GM23338 (cell line): ENCODE results near the gene MTCH2. TPM values are rescaled to one million over a fixed set of nuclear protein-coding genes. Genes with fewer than 3 reads are reported as not detected.

Experiments
- ATAC-seq: fragments of 200-7000 bp; cut with Tn5 transposase; 3 replicates; pipeline ENCODE4 v1.9.1; 2020
- DNase-seq: peaks from one replicate; pipeline ENCODE4 v3.0.0-alpha.2; 2015; ENCODE audit warnings: low spot score
- H2AFZ ChIP-seq: fragments of 200-600 bp; sonication (generic); 2 replicates; pipeline ENCODE4 v1.8.0; 2016; ENCODE audit warnings: antibody characterized with exemption, mild to moderate bottlenecking, moderate library complexity
- H3F3A ChIP-seq: fragments of 200-600 bp; sonication (generic); replicated peaks from 2 replicates; pipeline ENCODE4 v1.8.0; 2017; ENCODE audit warnings: antibody characterized with exemption, mixed run types, low read depth
- H3K27ac ChIP-seq: fragments of 200-600 bp; sonication (generic); 2 replicates; pipeline ENCODE4 v1.6.1; 2016; ENCODE audit warnings: low read depth
- H3K27me3 ChIP-seq: fragments of 200-600 bp; sonication (generic); 2 replicates; pipeline ENCODE4 v1.8.0; 2016; ENCODE audit warnings: mild to moderate bottlenecking, mixed run types, moderate library complexity; ENCODE audit not compliant: insufficient read depth
- H3K36me3 ChIP-seq: fragments of 200-600 bp; sonication (generic); 2 replicates; pipeline ENCODE4 v1.8.0; 2016; ENCODE audit warnings: mild to moderate bottlenecking; ENCODE audit not compliant: insufficient read depth
- H3K4me1 ChIP-seq: fragments of 200-600 bp; sonication (generic); 2 replicates; pipeline ENCODE4 v1.8.0; 2016; ENCODE audit warnings: mild to moderate bottlenecking, moderate library complexity; ENCODE audit not compliant: insufficient read depth
- H3K4me2 ChIP-seq: fragments of 200-600 bp; sonication (generic); 2 replicates; pipeline ENCODE4 v1.7.1; 2017; ENCODE audit warnings: mixed run types
- H3K4me3 ChIP-seq: fragments of 200-600 bp; sonication (generic); 2 replicates; pipeline ENCODE4 v1.6.1; 2016; ENCODE audit warnings: mixed run types
- H3K79me2 ChIP-seq: fragments of 200-600 bp; sonication (generic); replicated peaks from 2 replicates; pipeline ENCODE4 v1.8.0; 2017; ENCODE audit warnings: mild to moderate bottlenecking; ENCODE audit not compliant: insufficient read depth
- H3K9me2 ChIP-seq: fragments of 200-600 bp; sonication (generic); 2 replicates; pipeline ENCODE4 v1.8.0; 2017; ENCODE audit not compliant: insufficient read depth
- H4K20me1 ChIP-seq: fragments of 200-600 bp; sonication (generic); replicated peaks from 2 replicates; pipeline ENCODE4 v1.8.0; 2017; ENCODE audit warnings: mild to moderate bottlenecking; ENCODE audit not compliant: insufficient read depth
- H3K27ac Mint-ChIP-seq: 2 replicates; pipeline ENCODE4 v1.8.0; 2020; ENCODE audit warnings: inconsistent platforms, mild to moderate bottlenecking, moderate library complexity, mixed read lengths
- H3K27me3 Mint-ChIP-seq: 3 replicates; pipeline ENCODE4 v1.8.0; 2022; ENCODE audit warnings: low read depth, mild to moderate bottlenecking, moderate library complexity, mixed read lengths, inconsistent platforms; ENCODE audit not compliant: insufficient read depth, poor library complexity
- H3K36me3 Mint-ChIP-seq: 3 replicates; pipeline ENCODE4 v1.8.0; 2021; ENCODE audit warnings: low read depth, mild to moderate bottlenecking, inconsistent platforms, moderate library complexity, mixed read lengths
- H3K4me1 Mint-ChIP-seq: 3 replicates; pipeline ENCODE4 v1.8.0; 2020; ENCODE audit warnings: mild to moderate bottlenecking, inconsistent platforms, mixed read lengths
- H3K4me3 Mint-ChIP-seq: 3 replicates; pipeline ENCODE4 v1.8.0; 2021; ENCODE audit warnings: moderate library complexity, mild to moderate bottlenecking, inconsistent platforms, mixed read lengths
- H3K9me3 Mint-ChIP-seq: 3 replicates; pipeline ENCODE4 v1.8.0; 2020; ENCODE audit warnings: moderate library complexity, mild to moderate bottlenecking, inconsistent platforms, mixed read lengths
- CREB1 ChIP-seq: fragments of 250-450 bp; sonication (Bioruptor Pico); IDR thresholded peaks from 2 replicates; pipeline ENCODE4 v1.5.0; 2020; ENCODE audit warnings: low read depth, mild to moderate bottlenecking, moderate library complexity
- EZH2 ChIP-seq: fragments of 200-600 bp; sonication (generic); IDR thresholded peaks from one replicate; pipeline ENCODE4 v1.8.0; 2017; ENCODE audit warnings: antibody characterized with exemption, mild to moderate bottlenecking, low read depth; ENCODE audit not compliant: unreplicated experiment
- EZH2phosphoT487 ChIP-seq: fragments of 200-600 bp; sonication (generic); IDR thresholded peaks from one replicate; pipeline ENCODE4 v1.8.1; 2018; ENCODE audit warnings: antibody characterized with exemption; ENCODE audit not compliant: unreplicated experiment
- JUNB ChIP-seq: IDR thresholded peaks from one replicate; pipeline ENCODE4 v1.6.1; 2016; ENCODE audit warnings: antibody characterized with exemption; ENCODE audit not compliant: unreplicated experiment
- NANOG ChIP-seq: IDR thresholded peaks from 2 replicates; pipeline ENCODE4 v1.6.1; 2016; ENCODE audit warnings: antibody characterized with exemption, borderline replicate concordance
- POLR2AphosphoS5 ChIP-seq: IDR thresholded peaks from 2 replicates; pipeline ENCODE4 v1.6.1; 2016; ENCODE audit warnings: antibody characterized with exemption, low read depth
- REST ChIP-seq: IDR thresholded peaks from one replicate; pipeline ENCODE4 v1.6.1; 2018; ENCODE audit warnings: antibody characterized with exemption; ENCODE audit not compliant: unreplicated experiment
- STAT1 ChIP-seq: IDR thresholded peaks from one replicate; pipeline ENCODE4 v1.6.1; 2016; ENCODE audit warnings: antibody characterized with exemption; ENCODE audit not compliant: unreplicated experiment
- ZNF331 ChIP-seq: fragments of 250-450 bp; sonication (Bioruptor Pico); IDR thresholded peaks from 2 replicates; pipeline ENCODE4 v1.5.0; 2020; ENCODE audit warnings: low read depth, mild to moderate bottlenecking, moderate library complexity
- polyA plus RNA-seq: library from polyadenylated mRNA; unstranded; fragments of >200 nt; fragmentation: Nextera tagmentation; extraction: Ambion mirVana; gene quantifications from 2 replicates; pipeline ENCODE4 v1.2.1, GENCODE V29; 2016
- total RNA-seq: library from RNA; depleted of rRNA; stranded (reverse); fragments of >200 nt; shearing (Covaris generic); gene quantifications from 2 replicates; pipeline ENCODE4 v1.2.3, GENCODE V29; 2014
- TF ChIP-seq, protein P1 (sequence below), 2 experiments: fragments of 200-600 bp in 1 of 2; sonication (generic) in 1 of 2; conservative IDR thresholded peaks; 2 replicates each; pipeline versions ENCODE4 v1.5.1 to v1.6.1; 2016 to 2017; ENCODE audit warnings: antibody characterized with exemption in 2 of 2, low read depth in 2 of 2, mild to moderate bottlenecking in 2 of 2, moderate library complexity in 1 of 2
- TF ChIP-seq, protein P2 (sequence below): fragments of 250-450 bp; sonication (Bioruptor Pico); IDR thresholded peaks from 2 replicates; pipeline ENCODE4 v1.5.0; 2020; ENCODE audit warnings: mild to moderate bottlenecking, moderate library complexity

The MTCH2 gene
- total and polyA plus RNA-seq, 2 experiments from 2014 or later, result 90.9 to 155 TPM

GRCh38 chr11:47645500-47645899 is 3.1 kb upstream of the MTCH2 start (continued):
- TF ChIP-seq REST (no peak), CREB1 (CRISPR knock-in tag) (no peak), POLR2AphosphoS5 (no peak), NANOG (no peak), STAT1 (no peak), ZNF331 (CRISPR knock-in tag) (no peak)
- TF ChIP-seq, protein P1, sequence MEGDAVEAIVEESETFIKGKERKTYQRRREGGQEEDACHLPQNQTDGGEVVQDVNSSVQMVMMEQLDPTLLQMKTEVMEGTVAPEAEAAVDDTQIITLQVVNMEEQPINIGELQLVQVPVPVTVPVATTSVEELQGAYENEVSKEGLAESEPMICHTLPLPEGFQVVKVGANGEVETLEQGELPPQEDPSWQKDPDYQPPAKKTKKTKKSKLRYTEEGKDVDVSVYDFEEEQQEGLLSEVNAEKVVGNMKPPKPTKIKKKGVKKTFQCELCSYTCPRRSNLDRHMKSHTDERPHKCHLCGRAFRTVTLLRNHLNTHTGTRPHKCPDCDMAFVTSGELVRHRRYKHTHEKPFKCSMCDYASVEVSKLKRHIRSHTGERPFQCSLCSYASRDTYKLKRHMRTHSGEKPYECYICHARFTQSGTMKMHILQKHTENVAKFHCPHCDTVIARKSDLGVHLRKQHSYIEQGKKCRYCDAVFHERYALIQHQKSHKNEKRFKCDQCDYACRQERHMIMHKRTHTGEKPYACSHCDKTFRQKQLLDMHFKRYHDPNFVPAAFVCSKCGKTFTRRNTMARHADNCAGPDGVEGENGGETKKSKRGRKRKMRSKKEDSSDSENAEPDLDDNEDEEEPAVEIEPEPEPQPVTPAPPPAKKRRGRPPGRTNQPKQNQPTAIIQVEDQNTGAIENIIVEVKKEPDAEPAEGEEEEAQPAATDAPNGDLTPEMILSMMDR (conservative IDR thresholded peaks at IDR 0.05; ENCODE audit: low read depth in 2 of 2), result no peak

DNA sequence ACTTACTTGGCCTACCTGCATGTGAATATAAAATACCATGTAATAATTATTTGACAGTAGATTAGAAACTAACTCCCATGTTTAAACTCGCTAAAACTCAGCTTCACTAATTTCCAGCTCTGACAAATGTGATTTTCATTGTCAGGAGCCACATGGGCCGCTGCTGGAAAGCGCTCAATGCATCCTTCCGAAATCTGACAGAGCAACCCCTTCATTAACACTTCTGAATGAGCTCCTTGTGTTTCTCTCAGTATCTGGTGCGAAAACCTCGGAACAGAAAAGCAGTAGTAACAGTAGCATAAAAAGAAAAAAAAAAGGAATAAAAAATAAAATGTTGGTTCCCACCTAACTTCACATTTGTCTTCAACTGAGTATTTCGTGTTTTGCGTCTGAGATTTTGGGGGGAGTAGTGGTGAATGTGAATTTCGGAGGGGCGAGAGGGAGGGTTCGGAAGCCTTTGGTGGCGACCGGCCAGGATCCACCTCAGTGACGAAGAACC is 710 bp downstream of the MTCH2 start:
- ATAC-seq (peak; percentile 12), DNase-seq (peak; percentile 28)
- Mint-ChIP-seq H3K36me3 (peaks cover 27% of the 10 kb centered on the region), H3K27ac (peak overlapping the region; percentile 94), H3K9me3 (no peaks in the 10 kb centered on the region), H3K4me3 (peak overlapping the region; percentile 93), H3K27me3 (peaks cover 6% of the 10 kb centered on the region), H3K4me1 (peaks cover 10% of the 10 kb centered on the region)
- Histone ChIP-seq H3K27ac (peak overlapping the region; percentile 93), H3K27me3 (no peaks in the 10 kb centered on the region), H3K4me1 (peaks cover 7% of the 10 kb centered on the region; the same call in 1 of the 2 replicates), H2AFZ (peak overlapping the region; percentile 83), H3K36me3 (peaks cover 12% of the 10 kb centered on the region; the same call in 1 of the 2 replicates), H4K20me1 (peaks cover 7% of the 10 kb centered on the region), H3K4me2 (peak overlapping the region; percentile 91), H3K4me3 (peak overlapping the region; percentile 79), H3F3A (no peaks in the 10 kb centered on the region), H3K9me2 (no peaks in the 10 kb centered on the region), H3K79me2 (peaks cover 27% of the 10 kb centered on the region)
- TF ChIP-seq, protein P2, sequence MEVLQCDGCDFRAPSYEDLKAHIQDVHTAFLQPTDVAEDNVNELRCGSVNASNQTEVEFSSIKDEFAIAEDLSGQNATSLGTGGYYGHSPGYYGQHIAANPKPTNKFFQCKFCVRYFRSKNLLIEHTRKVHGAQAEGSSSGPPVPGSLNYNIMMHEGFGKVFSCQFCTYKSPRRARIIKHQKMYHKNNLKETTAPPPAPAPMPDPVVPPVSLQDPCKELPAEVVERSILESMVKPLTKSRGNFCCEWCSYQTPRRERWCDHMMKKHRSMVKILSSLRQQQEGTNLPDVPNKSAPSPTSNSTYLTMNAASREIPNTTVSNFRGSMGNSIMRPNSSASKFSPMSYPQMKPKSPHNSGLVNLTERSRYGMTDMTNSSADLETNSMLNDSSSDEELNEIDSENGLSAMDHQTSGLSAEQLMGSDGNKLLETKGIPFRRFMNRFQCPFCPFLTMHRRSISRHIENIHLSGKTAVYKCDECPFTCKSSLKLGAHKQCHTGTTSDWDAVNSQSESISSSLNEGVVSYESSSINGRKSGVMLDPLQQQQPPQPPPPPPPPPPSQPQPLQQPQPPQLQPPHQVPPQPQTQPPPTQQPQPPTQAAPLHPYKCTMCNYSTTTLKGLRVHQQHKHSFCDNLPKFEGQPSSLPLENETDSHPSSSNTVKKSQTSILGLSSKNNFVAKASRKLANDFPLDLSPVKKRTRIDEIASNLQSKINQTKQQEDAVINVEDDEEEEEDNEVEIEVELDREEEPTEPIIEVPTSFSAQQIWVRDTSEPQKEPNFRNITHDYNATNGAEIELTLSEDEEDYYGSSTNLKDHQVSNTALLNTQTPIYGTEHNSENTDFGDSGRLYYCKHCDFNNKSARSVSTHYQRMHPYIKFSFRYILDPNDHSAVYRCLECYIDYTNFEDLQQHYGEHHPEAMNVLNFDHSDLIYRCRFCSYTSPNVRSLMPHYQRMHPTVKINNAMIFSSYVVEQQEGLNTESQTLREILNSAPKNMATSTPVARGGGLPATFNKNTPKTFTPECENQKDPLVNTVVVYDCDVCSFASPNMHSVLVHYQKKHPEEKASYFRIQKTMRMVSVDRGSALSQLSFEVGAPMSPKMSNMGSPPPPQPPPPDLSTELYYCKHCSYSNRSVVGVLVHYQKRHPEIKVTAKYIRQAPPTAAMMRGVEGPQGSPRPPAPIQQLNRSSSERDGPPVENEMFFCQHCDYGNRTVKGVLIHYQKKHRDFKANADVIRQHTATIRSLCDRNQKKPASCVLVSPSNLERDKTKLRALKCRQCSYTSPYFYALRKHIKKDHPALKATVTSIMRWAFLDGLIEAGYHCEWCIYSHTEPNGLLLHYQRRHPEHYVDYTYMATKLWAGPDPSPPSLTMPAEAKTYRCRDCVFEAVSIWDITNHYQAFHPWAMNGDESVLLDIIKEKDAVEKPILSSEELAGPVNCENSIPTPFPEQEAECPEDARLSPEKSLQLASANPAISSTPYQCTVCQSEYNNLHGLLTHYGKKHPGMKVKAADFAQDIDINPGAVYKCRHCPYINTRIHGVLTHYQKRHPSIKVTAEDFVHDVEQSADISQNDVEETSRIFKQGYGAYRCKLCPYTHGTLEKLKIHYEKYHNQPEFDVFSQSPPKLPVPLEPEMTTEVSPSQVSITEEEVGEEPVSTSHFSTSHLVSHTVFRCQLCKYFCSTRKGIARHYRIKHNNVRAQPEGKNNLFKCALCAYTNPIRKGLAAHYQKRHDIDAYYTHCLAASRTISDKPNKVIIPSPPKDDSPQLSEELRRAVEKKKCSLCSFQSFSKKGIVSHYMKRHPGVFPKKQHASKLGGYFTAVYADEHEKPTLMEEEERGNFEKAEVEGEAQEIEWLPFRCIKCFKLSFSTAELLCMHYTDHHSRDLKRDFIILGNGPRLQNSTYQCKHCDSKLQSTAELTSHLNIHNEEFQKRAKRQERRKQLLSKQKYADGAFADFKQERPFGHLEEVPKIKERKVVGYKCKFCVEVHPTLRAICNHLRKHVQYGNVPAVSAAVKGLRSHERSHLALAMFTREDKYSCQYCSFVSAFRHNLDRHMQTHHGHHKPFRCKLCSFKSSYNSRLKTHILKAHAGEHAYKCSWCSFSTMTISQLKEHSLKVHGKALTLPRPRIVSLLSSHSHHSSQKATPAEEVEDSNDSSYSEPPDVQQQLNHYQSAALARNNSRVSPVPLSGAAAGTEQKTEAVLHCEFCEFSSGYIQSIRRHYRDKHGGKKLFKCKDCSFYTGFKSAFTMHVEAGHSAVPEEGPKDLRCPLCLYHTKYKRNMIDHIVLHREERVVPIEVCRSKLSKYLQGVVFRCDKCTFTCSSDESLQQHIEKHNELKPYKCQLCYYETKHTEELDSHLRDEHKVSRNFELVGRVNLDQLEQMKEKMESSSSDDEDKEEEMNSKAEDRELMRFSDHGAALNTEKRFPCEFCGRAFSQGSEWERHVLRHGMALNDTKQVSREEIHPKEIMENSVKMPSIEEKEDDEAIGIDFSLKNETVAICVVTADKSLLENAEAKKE (CRISPR knock-in tag), result no peak
- TF ChIP-seq NANOG (no peak), EZH2 (no peak), STAT1 (no peak), POLR2AphosphoS5 (no peak), EZH2phosphoT487 (no peak), JUNB (no peak)
- TF ChIP-seq, protein P1 (conservative IDR thresholded peaks at IDR 0.05; ENCODE audit: low read depth in 2 of 2), result no peak
